Measurements from ENCODE around the gene ATP2A1.
"Not testable (repeated sequence)": the region's sequence is repeated elsewhere in the genome, so short reads cannot be mapped to it uniquely, and the experiment has no call there.

Gene ATP2A1

DNA sequence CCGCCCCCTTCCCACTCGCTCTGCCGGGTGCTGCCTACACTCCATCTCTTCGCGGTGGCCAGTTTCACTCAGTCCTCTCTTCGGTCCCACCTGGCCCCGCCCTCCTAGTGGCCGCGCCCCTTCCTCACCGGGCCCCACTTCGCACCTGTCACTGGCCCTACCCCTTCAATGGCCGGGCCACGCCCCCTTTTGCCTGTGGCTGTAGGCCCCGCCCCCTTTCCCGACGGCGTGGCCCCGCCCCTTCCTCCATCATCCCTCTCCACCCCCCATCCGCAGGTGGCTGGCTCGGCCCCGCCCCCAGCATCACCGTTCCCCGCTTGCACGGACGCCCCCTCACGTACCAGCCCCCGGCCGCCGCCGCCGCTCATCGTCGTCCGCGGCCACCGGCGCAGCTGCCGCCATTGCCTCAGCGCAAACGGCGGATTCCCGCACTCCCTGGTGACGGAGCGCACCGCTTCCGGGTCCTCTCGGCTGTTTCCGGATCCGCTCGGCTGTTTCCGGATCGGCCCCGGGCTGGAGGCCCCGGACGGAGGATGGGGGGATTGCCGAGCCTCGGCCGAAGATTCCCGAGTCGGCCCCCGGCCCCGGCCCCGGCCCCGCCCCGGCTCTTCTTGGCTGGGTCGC is 46.6 kb downstream of the ATP2A1 start, which contains the start of gene RABEP2:
TSS of gene RABEP2 (minus strand) at position 477 of the 624 bp plus-strand sequence. CDS start at position 402, 75 bp downstream.
- no peak for DNase-seq (ENCODE audit: low read depth)
- H3K4me3 ChIP-seq (ENCODE audit: control insufficient read depth, low read depth, low read length) = peak within 1 kb of the TSS; percentile 65
- TF ChIP-seq, protein P1, sequence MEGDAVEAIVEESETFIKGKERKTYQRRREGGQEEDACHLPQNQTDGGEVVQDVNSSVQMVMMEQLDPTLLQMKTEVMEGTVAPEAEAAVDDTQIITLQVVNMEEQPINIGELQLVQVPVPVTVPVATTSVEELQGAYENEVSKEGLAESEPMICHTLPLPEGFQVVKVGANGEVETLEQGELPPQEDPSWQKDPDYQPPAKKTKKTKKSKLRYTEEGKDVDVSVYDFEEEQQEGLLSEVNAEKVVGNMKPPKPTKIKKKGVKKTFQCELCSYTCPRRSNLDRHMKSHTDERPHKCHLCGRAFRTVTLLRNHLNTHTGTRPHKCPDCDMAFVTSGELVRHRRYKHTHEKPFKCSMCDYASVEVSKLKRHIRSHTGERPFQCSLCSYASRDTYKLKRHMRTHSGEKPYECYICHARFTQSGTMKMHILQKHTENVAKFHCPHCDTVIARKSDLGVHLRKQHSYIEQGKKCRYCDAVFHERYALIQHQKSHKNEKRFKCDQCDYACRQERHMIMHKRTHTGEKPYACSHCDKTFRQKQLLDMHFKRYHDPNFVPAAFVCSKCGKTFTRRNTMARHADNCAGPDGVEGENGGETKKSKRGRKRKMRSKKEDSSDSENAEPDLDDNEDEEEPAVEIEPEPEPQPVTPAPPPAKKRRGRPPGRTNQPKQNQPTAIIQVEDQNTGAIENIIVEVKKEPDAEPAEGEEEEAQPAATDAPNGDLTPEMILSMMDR (IDR thresholded peaks at IDR 0.05; ENCODE audit: control insufficient read depth, insufficient read depth, low read depth, low read length, missing control alignments) = no peak

DNA sequence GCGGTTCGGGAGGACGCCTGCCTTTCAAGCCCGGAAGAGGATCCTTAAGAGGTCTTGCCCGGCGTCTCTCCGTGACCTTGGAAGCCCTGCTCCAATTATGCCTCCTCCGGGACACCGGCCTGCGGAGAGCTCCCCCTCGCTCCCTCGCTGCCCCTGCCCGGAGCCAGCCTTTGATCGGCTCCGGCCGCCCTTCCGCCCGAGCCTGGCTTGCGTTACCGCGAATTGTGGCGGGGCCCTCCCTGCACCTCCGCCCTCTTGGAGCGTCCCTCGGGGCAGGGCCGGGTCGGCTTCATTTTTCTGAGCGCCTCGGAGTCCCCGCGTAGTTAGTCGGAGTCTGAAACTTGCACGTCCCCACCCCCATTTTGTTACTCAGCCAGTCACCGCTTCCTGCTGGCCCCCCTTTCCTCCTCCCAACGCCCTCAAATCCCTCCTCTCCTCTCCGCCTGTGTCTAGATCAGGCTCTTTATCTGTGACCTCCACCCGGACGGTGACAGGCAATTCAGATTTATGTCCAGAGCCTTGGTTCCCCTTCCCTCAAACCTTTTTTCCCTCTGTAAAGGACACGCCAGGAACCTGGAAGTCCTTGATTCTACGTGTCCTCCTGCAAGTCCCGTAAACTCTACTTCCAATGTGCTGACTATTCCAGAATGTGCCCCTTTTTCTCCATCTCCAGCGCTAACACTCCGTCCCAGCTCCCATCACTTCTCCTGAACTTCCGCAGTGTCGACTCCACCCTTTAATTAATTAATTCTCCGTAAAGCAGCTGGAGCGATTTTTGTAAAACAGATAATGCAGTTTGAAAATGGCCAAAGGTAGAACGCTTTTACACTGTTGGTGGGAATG is 47.3 kb downstream of the ATP2A1 start:
- H3K4me3 ChIP-seq (ENCODE audit: control insufficient read depth, low read depth, low read length) = peak overlapping the region; percentile 65
- TF ChIP-seq, protein P1 (IDR thresholded peaks at IDR 0.05; ENCODE audit: control insufficient read depth, insufficient read depth, low read depth, low read length, missing control alignments) = no peak
- peak; percentile 17 for DNase-seq (ENCODE audit: low read depth)

DNA sequence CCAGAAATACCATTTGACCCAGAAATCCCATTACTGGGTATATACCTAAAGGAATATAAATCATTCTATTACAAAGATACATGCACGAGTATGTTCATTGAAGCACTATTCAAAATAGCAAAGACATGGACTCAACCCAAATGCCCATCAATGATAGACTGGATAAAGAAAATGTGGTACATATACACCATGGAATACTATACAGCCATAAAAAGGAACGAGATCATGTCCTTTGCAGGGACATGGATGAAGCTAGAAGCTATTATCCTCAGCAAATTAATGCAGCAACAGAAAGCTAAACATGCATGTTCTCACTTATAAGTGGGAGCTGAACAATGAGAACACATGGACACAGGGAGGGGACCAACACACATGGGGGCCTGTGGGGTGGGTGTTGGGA is 48.0 kb downstream of the ATP2A1 start:
- not testable (repeated sequence) for H3K4me3 ChIP-seq (ENCODE audit: control insufficient read depth, low read depth, low read length)

DNA sequence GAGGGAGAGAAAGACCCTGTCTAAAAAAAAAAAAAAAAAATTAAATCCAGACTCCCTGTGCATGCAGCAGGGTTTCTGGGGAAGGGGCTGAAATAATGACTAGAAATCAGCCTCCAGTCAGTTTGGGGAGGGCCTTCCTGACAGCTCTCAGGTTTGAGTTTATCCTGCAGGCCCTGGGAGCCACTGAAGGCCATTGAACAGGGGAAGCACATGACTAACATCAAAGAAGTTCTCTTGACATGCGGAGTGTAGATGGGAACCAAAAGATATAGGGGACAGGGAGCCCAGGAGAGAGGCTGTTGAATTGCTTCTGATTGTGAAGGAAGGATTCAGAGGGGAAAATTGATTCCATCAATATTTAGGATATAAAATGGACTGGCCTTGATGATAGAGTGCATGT is 49.5 kb downstream of the ATP2A1 start:
- no peak overlapping the region for H3K4me3 ChIP-seq (ENCODE audit: control insufficient read depth, low read depth, low read length)
- no peak for DNase-seq (ENCODE audit: low read depth)
- TF ChIP-seq, protein P1 (IDR thresholded peaks at IDR 0.05; ENCODE audit: control insufficient read depth, insufficient read depth, low read depth, low read length, missing control alignments) = no peak

More for the DNA sequence above, 48.0 kb downstream of the ATP2A1 start:
- not testable (repeated sequence) for DNase-seq (ENCODE audit: low read depth)

DNA sequence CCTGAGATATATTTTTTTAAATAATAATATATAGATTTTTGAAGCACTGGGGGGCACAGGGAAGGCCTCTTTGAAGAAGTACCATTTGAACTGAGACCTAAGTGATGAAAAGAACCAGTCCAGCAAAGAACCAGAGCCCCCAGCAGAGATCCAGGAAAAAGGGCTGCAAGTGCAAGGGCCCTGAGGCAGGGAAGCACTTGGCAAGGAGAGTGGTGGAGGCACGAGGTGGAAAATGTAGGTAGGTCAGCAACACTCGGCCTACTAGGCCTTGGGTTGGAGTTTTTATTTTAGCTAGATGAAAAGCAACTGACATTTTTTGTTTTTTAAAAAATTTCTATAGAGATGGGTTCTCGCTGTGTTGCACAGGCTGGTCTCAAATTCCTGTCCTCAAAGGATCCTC is 51.9 kb downstream of the ATP2A1 start:
- TF ChIP-seq, protein P1 (IDR thresholded peaks at IDR 0.05; ENCODE audit: control insufficient read depth, insufficient read depth, low read depth, low read length, missing control alignments) = no peak
- no peak overlapping the region for H3K4me3 ChIP-seq (ENCODE audit: control insufficient read depth, low read depth, low read length)

DNA sequence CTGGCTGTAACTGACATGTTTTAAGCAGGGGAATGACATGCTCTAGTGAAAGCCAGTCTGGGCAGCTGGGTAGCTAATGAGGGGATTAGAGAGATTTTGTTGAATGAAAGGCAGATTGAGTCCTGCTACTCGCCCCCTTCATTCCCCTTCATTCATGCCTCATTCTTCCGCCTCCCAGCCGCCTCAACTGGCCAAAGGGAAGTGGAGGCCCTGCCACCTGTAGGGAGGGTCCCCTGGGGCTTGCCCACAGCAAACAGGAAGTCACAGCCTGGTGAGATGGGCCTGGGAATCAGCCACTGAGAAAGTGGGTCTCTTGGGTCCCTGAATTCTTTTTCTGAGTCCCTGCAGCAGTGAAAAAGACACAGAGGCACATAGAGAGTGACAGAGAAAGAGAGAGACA is 52.4 kb downstream of the ATP2A1 start:
- TF ChIP-seq, protein P1 (IDR thresholded peaks at IDR 0.05; ENCODE audit: control insufficient read depth, insufficient read depth, low read depth, low read length, missing control alignments) = no peak
- H3K4me3 ChIP-seq (ENCODE audit: control insufficient read depth, low read depth, low read length) = no peak overlapping the region
- DNase-seq (ENCODE audit: low read depth) = no peak

More for the DNA sequence above, 51.9 kb downstream of the ATP2A1 start:
- no peak for DNase-seq (ENCODE audit: low read depth)

DNA sequence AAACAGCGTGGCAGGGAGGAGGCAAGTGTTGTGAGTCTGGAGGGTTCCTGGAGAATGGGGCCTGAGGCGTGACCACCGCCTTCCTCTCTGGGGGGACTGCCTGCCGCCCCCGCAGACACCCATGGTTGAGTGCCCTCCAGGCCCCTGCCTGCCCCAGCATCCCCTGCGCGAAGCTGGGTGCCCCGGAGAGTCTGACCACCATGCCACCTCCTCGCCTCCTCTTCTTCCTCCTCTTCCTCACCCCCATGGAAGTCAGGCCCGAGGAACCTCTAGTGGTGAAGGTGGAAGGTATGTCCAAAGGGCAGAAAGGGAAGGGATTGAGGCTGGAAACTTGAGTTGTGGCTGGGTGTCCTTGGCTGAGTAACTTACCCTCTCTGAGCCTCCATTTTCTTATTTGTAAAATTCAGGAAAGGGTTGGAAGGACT is 53.5 kb downstream of the ATP2A1 start, which contains the start of gene CD19:
TSS of gene CD19 (plus strand) at position 171 of the 425 bp plus-strand sequence. CDS start at position 201, 30 bp downstream.
- no peak for DNase-seq (ENCODE audit: low read depth)
- no peak within 1 kb of the TSS for H3K4me3 ChIP-seq (ENCODE audit: control insufficient read depth, low read depth, low read length)
- TF ChIP-seq, protein P1 (IDR thresholded peaks at IDR 0.05; ENCODE audit: control insufficient read depth, insufficient read depth, low read depth, low read length, missing control alignments) = no peak
